ENCODE results near the gene KAT2A. TPM values are rescaled to one million over a fixed set of nuclear protein-coding genes. Genes with fewer than 3 reads are reported as not detected.

The KAT2A gene
- total and polyA plus RNA-seq, 9 of the 15 experiments (the other 6 are each of a cell fraction or from before 2014, with no cell fraction given): 1.5 to 80.4 (median 31.9) TPM

DNA sequence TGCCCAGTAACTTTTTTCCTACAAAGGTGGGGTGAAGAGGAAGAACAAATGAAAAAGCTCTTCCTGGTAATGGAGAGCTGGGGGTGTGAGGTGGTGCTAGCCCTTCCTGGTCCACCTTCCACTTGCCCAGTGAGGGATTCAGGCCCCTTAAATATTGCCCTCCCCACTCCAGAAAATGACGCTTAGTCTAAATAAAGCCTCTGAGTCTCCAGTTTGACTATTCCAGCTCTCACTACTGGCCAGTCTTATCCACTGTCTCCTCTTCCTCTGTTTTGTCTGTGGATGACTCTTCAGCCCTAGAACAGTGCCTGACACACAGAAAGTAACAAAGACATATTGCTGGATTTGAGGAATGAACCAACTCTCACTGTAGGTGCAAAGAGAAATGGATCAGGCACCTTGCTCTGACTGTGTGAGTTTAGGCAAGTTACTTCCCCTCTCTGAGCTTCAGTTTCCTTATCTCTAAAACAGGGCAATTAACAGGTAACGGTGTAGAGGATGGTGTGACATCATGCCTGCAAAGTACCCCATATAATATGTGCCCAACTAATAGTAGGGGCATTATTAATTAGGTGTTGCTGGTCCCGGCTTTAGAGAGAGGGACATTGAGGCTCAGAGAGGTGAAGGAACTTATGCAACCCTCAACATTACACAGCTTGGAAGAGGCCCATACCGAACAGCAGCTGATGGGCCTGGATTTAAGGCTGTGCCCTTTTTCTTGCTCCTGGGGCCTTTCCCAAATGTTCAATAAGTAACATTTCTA is 44.2 kb downstream of the KAT2A start:
- H3K4me1 ChIP-seq (replicated peaks in 1 of 2; ENCODE audit: control insufficient read depth in 2 of 2, insufficient read depth in 2 of 2, low read length in 2 of 2): peaks cover 15 to 22% of the 10 kb centered on the region in 2 experiments
- H4K20me1 ChIP-seq (replicated peaks; ENCODE audit: control insufficient read depth, insufficient read depth, low read length): peaks cover 4% of the 10 kb centered on the region; the same call in 1 of the 2 replicates
- TF ChIP-seq ZFP36 (IDR thresholded peaks at IDR 0.05; ENCODE audit: low read depth, low read length, partially characterized antibody) (peak; percentile 24), ZNF274 (IDR thresholded peaks at IDR 0.05; ENCODE audit: borderline replicate concordance, low read depth, low read length) (no peak), BRF1 (IDR thresholded peaks at IDR 0.05; ENCODE audit: borderline replicate concordance, extremely low read depth, insufficient read length) (no peak), CREM (IDR thresholded peaks at IDR 0.05; ENCODE audit: low read depth) (no peak), ZNF143 (CRISPR knock-in tag; IDR thresholded peaks at IDR 0.05) (no peak), MEF2D (tag; conservative IDR thresholded peaks at IDR 0.05; ENCODE audit: low read depth) (no peak), BRD9 (IDR thresholded peaks at IDR 0.05; ENCODE audit: low read depth, partially characterized antibody) (peak; percentile 95), SRSF3 (IDR thresholded peaks at IDR 0.05; ENCODE audit: insufficient read depth, low read length) (no peak), MYC (IDR thresholded peaks at IDR 0.05; ENCODE audit: low read depth, low read length) (no peak), MYC (CRISPR knock-in tag; IDR thresholded peaks at IDR 0.05; ENCODE audit: borderline replicate concordance, low read depth) (no peak), ERF (CRISPR knock-in tag; IDR thresholded peaks at IDR 0.05) (no peak), KDM2B (CRISPR knock-in tag; IDR thresholded peaks at IDR 0.05) (no peak), PTBP1 (IDR thresholded peaks at IDR 0.05; ENCODE audit: low read depth, low read length) (no peak), BCOR (IDR thresholded peaks at IDR 0.05) (peak; percentile 18; the same call in 1 of the 2 replicates), RBM25 (IDR thresholded peaks at IDR 0.05; ENCODE audit: low read depth, low read length, severe bottlenecking) (peak; percentile 69), THRAP3 (IDR thresholded peaks at IDR 0.05; ENCODE audit: borderline replicate concordance) (no peak)
- TF ChIP-seq, protein P1, sequence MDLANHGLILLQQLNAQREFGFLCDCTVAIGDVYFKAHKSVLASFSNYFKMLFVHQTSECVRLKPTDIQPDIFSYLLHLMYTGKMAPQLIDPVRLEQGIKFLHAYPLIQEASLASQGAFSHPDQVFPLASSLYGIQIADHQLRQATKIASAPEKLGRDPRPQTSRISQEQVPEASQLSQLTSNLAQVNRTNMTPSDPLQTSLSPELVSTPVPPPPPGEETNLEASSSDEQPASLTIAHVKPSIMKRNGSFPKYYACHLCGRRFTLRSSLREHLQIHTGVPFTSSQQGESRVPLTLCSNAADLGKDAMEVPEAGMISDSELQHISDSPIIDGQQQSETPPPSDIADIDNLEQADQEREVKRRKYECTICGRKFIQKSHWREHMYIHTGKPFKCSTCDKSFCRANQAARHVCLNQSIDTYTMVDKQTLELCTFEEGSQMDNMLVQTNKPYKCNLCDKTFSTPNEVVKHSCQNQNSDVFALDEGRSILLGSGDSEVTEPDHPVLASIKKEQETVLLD (IDR thresholded peaks at IDR 0.05): no peak
- H3K79me2 ChIP-seq (ENCODE audit: control insufficient read depth, insufficient read depth, low read length): no peaks in the 10 kb centered on the region
- FAIRE-seq (peak; percentile 6), DNase-seq (ENCODE audit: extremely low read depth in 1 of 4, low spot score in 3 of 4) (no peak), ATAC-seq (no peak)
- H3K9me1 ChIP-seq (ENCODE audit: control insufficient read depth, insufficient read depth, low read length): no peaks in the 10 kb centered on the region
- in situ Hi-C loops (cut with MboI): no loop called here
- no peaks in the 10 kb centered on the region for H3K36me3 ChIP-seq (ENCODE audit: control insufficient read depth, insufficient read depth, low read length)
- H3K4me3 ChIP-seq: no peak overlapping the region
- peaks cover 4 to 20% of the 10 kb centered on the region in 2 experiments; a peak in 3 of 5 replicates for H3K27me3 ChIP-seq (ENCODE audit: control insufficient read depth in 2 of 2, insufficient read depth in 2 of 2, low read length in 2 of 2)
- intact Hi-C loops (cut with micrococcal nuclease): no loop called here
- no peak overlapping the region for H2AFZ ChIP-seq (ENCODE audit: low read depth, low read length)
- POLR2A ChIA-PET: interaction anchor here (0.6 to 0.7 kb wide), 2 partner anchors 9 to 370 kb away, joined by 3 read pairs; no protein-coding TSS in a partner anchor
- no peak overlapping the region for H3K4me2 ChIP-seq (ENCODE audit: insufficient read depth, low read length)
- BruUV-seq (replicated peaks): no TSS peak
- CTCF ChIA-PET (ENCODE audit: low intra/inter-chr PET ratio): no interaction called here
- H3K9ac ChIP-seq (ENCODE audit: insufficient read depth in 1 of 2, low read depth in 2 of 2, low read length in 2 of 2): no peak overlapping the region
- WGBS (ENCODE audit: insufficient coverage, low coverage, missing lambda C conversion rate): 37% methylated on average over 4 of the region's 4 CpGs
- no peaks in the 10 kb centered on the region for H3K9me3 ChIP-seq (replicated peaks; ENCODE audit: control insufficient read depth, insufficient read depth, low read depth, low read length)
- no peak overlapping the region for H3K27ac ChIP-seq (ENCODE audit: extremely low read depth, low read depth, low read length)
